Measurements from ENCODE around the gene IGLON5.

IGLON5 gene

GRCh38 chr19:51372021-51372648 is 60.7 kb downstream of the IGLON5 start:
- DNase-seq (ENCODE audit: low spot score): no peak
- TF ChIP-seq CTCF (IDR thresholded peaks at IDR 0.05; ENCODE audit: extremely low read depth, missing control alignments): no peak

- DNase-seq (ENCODE audit: low spot score): peak; percentile 71
- TF ChIP-seq CTCF (IDR thresholded peaks at IDR 0.05; ENCODE audit: extremely low read depth, missing control alignments): no peak
Observed at GRCh38 chr19:51372649-51373504, 61.4 kb downstream of the IGLON5 start, which contains the start of gene NKG7. NKG7 (minus strand) TSS chr19:51372654; CDS start chr19:51372535, 119 bp downstream.

GRCh38 chr19:51375504-51376221 is 64.2 kb downstream of the IGLON5 start:
- no peak for DNase-seq (ENCODE audit: low spot score)
- TF ChIP-seq CTCF (IDR thresholded peaks at IDR 0.05; ENCODE audit: extremely low read depth, missing control alignments): no peak

DNA sequence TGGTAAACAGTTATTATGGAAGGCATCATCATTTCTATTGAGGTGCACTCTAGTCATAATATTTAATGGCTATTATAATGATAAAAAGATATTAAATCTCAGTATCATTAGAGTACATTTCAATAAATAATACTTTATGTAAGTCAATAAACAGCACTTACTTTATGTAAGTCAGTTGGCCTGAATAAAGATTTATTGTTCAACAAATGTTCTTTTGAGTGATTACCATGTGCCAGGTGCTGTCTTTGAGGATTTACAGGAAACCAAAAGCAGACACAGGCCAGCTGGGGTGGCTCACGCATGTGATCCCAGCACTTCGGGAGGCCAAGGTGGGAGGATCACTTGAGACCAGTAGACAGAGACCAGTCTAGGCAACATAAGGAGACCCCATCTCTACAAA is 66.0 kb downstream of the IGLON5 start:
- no peak for TF ChIP-seq CTCF (IDR thresholded peaks at IDR 0.05; ENCODE audit: extremely low read depth, missing control alignments)
- no peak for DNase-seq (ENCODE audit: low spot score)

GRCh38 chr19:51380379-51380778 is 68.9 kb downstream of the IGLON5 start:
- DNase-seq (ENCODE audit: low spot score): no peak
- no peak for TF ChIP-seq CTCF (IDR thresholded peaks at IDR 0.05; ENCODE audit: extremely low read depth, missing control alignments)

All from GM20000 (cell line).